NB4 (cell line): ENCODE data around the gene CCDC61.

Source experiments
- DNase-seq: peaks from one replicate; pipeline ENCODE4 v3.0.0; 2010; ENCODE audit warnings: low read depth
- H3K4me3 ChIP-seq: one replicate; pipeline ENCODE4 v1.5.1; 2011; ENCODE audit warnings: mild to moderate bottlenecking, low read depth, low read length, moderate library complexity
- CTCF ChIP-seq: IDR thresholded peaks from one replicate; pipeline ENCODE4 v1.5.1; 2012; ENCODE audit warnings: low read depth, low read length
- MAX ChIP-seq: IDR thresholded peaks from 2 replicates; pipeline ENCODE4 v1.6.1; 2011; ENCODE audit warnings: low read depth, low read length
- MYC ChIP-seq: IDR thresholded peaks from 2 replicates; pipeline ENCODE4 v1.6.1; 2011; ENCODE audit warnings: low read depth, low read length
- POLR2A ChIP-seq: IDR thresholded peaks from 2 replicates; pipeline ENCODE4 v1.6.1; 2011; ENCODE audit warnings: mild to moderate bottlenecking; ENCODE audit not compliant: insufficient read length; ENCODE audit errors: extremely low read depth

Gene CCDC61

DNA sequence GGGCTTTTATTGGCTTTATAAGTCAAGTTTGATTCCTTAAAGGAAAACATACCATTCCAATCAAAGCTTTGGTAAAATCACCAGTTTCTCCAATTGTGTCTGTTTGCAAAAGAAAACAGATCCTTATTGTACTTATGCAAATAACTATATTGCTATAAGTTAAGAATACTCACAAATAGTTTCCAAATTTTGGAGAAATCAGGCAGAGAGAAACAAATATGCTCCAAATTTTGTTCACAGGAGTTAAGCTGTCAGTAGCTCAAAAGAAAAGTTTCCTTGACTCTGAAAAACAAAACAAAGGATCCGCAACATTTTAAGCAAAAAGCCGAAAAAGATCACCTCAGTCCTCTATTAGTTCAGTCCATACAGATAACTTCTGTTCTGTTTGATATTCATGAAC is 64.7 kb downstream of the CCDC61 start:
- no peak for TF ChIP-seq MYC
- no peak for TF ChIP-seq MAX
- no peak for TF ChIP-seq CTCF
- no peak for TF ChIP-seq POLR2A
- DNase-seq: no peak
- no peak overlapping the region for H3K4me3 ChIP-seq

- no peak for DNase-seq
- no peak overlapping the region for H3K4me3 ChIP-seq
- no peak for TF ChIP-seq CTCF
- no peak for TF ChIP-seq MAX
- no peak for TF ChIP-seq MYC
- TF ChIP-seq POLR2A: no peak
Measured at GRCh38 chr19:46063201-46063600, 67.9 kb downstream of the CCDC61 start.

DNA sequence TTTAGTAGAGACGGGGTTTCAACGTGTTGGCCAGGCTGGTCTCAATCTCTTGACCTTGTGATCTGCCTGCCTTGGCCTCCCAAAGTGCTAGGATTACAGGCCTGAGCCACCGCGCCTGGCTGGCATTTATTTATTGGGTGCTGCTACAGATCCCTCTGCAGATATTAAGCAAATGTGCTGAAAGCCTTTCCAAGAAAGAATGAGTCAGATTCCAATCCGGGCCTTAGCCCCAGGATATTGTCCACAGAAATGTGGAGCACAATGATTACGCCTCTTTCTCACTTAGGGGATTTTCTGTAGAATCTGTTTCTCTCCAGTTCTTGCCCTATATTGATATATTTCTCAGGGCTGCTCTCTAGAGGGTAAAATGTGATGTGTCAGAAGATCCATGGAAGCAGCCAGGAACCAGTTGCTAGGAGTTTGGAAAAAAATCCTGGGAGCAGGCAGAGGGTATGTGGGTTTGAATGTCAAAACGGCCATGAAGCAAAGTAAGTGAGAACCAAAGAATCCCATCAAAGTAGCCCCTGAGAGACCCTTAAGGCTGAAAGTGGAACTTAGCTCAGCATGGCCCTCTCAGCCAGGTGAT is 70.3 kb downstream of the CCDC61 start:
- no peak overlapping the region for H3K4me3 ChIP-seq
- TF ChIP-seq POLR2A: no peak
- no peak for TF ChIP-seq MAX
- TF ChIP-seq MYC: no peak
- no peak for TF ChIP-seq CTCF
- no peak for DNase-seq

DNA sequence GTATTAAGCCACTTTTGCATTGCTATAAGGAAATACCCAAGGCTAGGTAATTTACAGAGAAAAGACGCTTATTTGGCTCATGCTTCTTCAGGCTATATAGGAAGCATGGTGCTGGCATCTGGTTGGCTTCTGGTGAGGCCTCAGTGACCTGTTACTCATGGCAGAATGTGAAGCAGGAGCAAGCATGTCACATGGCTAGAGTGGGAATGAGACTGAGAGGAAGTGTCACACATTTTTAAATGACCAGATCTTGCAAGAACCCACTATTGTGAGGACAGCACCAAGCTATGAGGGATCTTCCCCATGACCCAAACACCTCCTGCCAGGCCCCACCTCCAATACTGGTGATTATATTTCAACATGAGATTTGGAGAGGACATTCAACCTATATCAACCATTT is 71.2 kb downstream of the CCDC61 start:
- TF ChIP-seq CTCF: no peak
- TF ChIP-seq MAX: no peak
- no peak for TF ChIP-seq MYC
- TF ChIP-seq POLR2A: no peak
- no peak for DNase-seq
- H3K4me3 ChIP-seq: no peak overlapping the region

DNA sequence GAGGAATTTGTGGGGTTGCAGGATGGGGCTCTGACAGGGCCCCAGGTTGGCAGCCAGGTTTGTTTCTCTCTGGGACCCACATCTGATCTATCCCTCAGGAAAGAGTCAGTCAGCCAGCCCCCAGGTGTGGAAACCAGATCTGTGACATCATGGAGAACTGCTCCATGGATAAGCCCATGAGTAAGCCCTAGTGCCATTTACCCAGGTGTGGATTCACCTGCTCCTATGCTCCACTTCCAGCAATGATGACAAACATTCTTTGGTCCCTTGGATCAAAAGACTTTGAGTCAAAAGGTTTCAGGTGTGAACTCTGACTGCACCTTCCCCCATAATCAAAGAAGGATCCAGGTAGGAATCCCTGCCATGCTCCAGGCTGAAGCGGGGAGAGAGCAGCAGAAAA is 72.4 kb downstream of the CCDC61 start:
- TF ChIP-seq MYC (no peak), POLR2A (no peak), MAX (no peak), CTCF (no peak)

More for the DNA sequence above, 72.4 kb downstream of the CCDC61 start:
- no peak for DNase-seq
- H3K4me3 ChIP-seq: no peak overlapping the region
